ENCODE data around the gene MFSD6. TPM values are rescaled to one million over a fixed set of nuclear protein-coding genes. Genes with fewer than 3 reads are reported as not detected.

MFSD6 gene
- polyA plus RNA-seq, 3 donors, result 8.8 to 15.7 (median 12.9) TPM

DNA sequence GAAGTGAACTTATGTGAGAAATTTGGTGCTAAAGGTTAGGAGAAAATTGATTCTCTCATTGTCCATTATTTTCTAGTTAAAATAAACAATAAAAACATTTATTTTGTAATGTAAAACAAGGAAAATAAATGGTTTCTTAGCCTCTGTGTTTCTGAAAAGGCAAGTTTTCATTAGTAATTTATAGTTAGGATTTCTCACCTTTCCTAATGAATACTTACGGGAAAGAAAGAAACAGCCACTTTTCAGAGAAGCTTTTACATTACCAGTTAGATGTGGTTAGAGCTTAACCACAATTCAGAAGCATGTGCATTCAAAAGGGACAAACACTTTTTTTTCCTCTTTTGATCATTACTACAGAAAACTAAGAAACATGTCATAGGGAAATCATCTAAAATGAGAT is 107.5 kb downstream of the MFSD6 start:
- H3K4me3 Mint-ChIP-seq, result no peak overlapping the region

DNA sequence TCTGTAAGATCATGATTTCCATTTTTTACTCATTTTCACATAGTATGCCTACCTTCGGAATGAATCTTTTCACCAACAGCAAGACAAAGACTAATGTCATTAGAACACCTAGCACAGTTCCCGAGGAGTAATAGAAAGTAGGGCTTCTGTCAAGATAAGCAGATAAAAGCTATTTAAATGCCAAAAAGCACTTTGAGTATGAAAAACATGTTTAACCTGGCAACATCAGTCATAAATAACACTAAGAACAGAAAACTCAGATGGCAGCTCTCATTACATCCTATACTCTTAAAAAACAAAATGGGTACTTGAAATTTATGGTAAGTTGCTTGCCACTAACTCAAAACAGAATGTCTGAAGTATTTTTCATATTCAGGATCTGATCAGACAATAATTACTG is 109.3 kb downstream of the MFSD6 start:
- intact Hi-C loops (cut with micrococcal nuclease), result no loop called here
- Histone ChIP-seq H2AFZ (ENCODE audit: insufficient read depth, low read depth, low read length, poor library complexity, severe bottlenecking) (no peak overlapping the region), H4K20me1 (ENCODE audit: insufficient read depth, low read length) (no peaks in the 10 kb centered on the region), H3K27ac (ENCODE audit: low read depth in 1 of 2, low read length in 2 of 2) (no peak overlapping the region), H3K4me2 (replicated peaks; ENCODE audit: extremely low read depth, low read length, poor library complexity, severe bottlenecking) (no peak overlapping the region), H3K4me1 (ENCODE audit: control insufficient read depth in 1 of 2, insufficient read depth in 2 of 2, low read length in 2 of 2) (peaks cover 6 to 10% of the 10 kb centered on the region in 2 donors), H3K36me3 (replicated peaks in 1 of 2; ENCODE audit: control insufficient read depth in 1 of 2, insufficient read depth in 2 of 2, low read length in 2 of 2) (peaks cover 0 to 8% of the 10 kb centered on the region in 2 donors), H3K79me2 (ENCODE audit: insufficient read depth, low read length) (no peaks in the 10 kb centered on the region), H3K9ac (ENCODE audit: insufficient read depth, low read length, poor library complexity, severe bottlenecking) (no peak overlapping the region), H3K4me3 (replicated peaks in 1 of 3; ENCODE audit: low read depth in 2 of 3, low read length in 3 of 3) (no peak overlapping the region), H3K27me3 (ENCODE audit: control insufficient read depth in 2 of 2, insufficient read depth in 2 of 2, low read length in 2 of 2) (no peaks in the 10 kb centered on the region), H3K9me3 (replicated peaks in 1 of 2; ENCODE audit: control insufficient read depth in 1 of 2, insufficient read depth in 1 of 2, low read length in 2 of 2) (no peaks in the 10 kb centered on the region)
- Mint-ChIP-seq H3K27me3 (ENCODE audit: low read depth in 3 of 3) (peaks cover 0 to 6% (median 6%) of the 10 kb centered on the region in 3 donors), H3K27ac (no peak overlapping the region), H3K36me3 (peaks cover 17 to 26% of the 10 kb centered on the region in 2 donors), H3K4me3 (no peak overlapping the region), H3K4me1 (peaks cover 17% of the 10 kb centered on the region), H3K9me3 (peaks cover 0 to 2% (median 0%) of the 10 kb centered on the region in 7 donors)
- DNase-seq, result no peak
- TF ChIP-seq, protein P1, sequence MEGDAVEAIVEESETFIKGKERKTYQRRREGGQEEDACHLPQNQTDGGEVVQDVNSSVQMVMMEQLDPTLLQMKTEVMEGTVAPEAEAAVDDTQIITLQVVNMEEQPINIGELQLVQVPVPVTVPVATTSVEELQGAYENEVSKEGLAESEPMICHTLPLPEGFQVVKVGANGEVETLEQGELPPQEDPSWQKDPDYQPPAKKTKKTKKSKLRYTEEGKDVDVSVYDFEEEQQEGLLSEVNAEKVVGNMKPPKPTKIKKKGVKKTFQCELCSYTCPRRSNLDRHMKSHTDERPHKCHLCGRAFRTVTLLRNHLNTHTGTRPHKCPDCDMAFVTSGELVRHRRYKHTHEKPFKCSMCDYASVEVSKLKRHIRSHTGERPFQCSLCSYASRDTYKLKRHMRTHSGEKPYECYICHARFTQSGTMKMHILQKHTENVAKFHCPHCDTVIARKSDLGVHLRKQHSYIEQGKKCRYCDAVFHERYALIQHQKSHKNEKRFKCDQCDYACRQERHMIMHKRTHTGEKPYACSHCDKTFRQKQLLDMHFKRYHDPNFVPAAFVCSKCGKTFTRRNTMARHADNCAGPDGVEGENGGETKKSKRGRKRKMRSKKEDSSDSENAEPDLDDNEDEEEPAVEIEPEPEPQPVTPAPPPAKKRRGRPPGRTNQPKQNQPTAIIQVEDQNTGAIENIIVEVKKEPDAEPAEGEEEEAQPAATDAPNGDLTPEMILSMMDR (IDR thresholded peaks at IDR 0.05), result no peak
- WGBS (ENCODE audit: insufficient coverage), result no CpG with 5 or more reads among the region's 2 CpGs

More for the DNA sequence above, 107.5 kb downstream of the MFSD6 start:
- H3K79me2 ChIP-seq (ENCODE audit: insufficient read depth, low read length), result no peaks in the 10 kb centered on the region
- no peaks in the 10 kb centered on the region for H3K9me3 ChIP-seq (replicated peaks in 1 of 2; ENCODE audit: control insufficient read depth in 1 of 2, insufficient read depth in 1 of 2, low read length in 2 of 2)
- no peaks in the 10 kb centered on the region for H3K27me3 ChIP-seq (ENCODE audit: control insufficient read depth in 2 of 2, insufficient read depth in 2 of 2, low read length in 2 of 2)
- no peak overlapping the region for H2AFZ ChIP-seq (ENCODE audit: insufficient read depth, low read depth, low read length, poor library complexity, severe bottlenecking)
- Mint-ChIP-seq H3K36me3 (peaks cover 15 to 23% of the 10 kb centered on the region in 2 donors), H3K9me3 (peaks cover 0 to 2% (median 0%) of the 10 kb centered on the region in 7 donors), H3K27me3 (ENCODE audit: low read depth in 3 of 3) (peaks cover 0 to 3% (median 0%) of the 10 kb centered on the region in 3 donors), H3K27ac (no peak overlapping the region), H3K4me1 (peaks cover 13% of the 10 kb centered on the region)
- H4K20me1 ChIP-seq (ENCODE audit: insufficient read depth, low read length), result no peaks in the 10 kb centered on the region
- H3K4me1 ChIP-seq (ENCODE audit: control insufficient read depth in 1 of 2, insufficient read depth in 2 of 2, low read length in 2 of 2), result peaks cover 3 to 6% of the 10 kb centered on the region in 2 donors
- no peak overlapping the region for H3K27ac ChIP-seq (ENCODE audit: low read depth in 1 of 2, low read length in 2 of 2)
- TF ChIP-seq, protein P1 (IDR thresholded peaks at IDR 0.05), result no peak
- H3K4me2 ChIP-seq (replicated peaks; ENCODE audit: extremely low read depth, low read length, poor library complexity, severe bottlenecking), result no peak overlapping the region
- H3K36me3 ChIP-seq (replicated peaks in 1 of 2; ENCODE audit: control insufficient read depth in 1 of 2, insufficient read depth in 2 of 2, low read length in 2 of 2), result peaks cover 0 to 8% of the 10 kb centered on the region in 2 donors
- intact Hi-C loops (cut with micrococcal nuclease), result no loop called here
- H3K9ac ChIP-seq (ENCODE audit: insufficient read depth, low read length, poor library complexity, severe bottlenecking), result no peak overlapping the region
- WGBS (ENCODE audit: insufficient coverage), result no CpG with 5 or more reads among the region's 1 CpG
- no peak for DNase-seq
- H3K4me3 ChIP-seq (replicated peaks in 1 of 3; ENCODE audit: low read depth in 2 of 3, low read length in 3 of 3), result no peak overlapping the region
